Rectal smooth muscle tissue (tissue), 1 donor: ENCODE data around the gene HORMAD2.

Source experiments
- H3K27ac ChIP-seq: one replicate; pipeline ENCODE4 v1.7.0; 2013; ENCODE audit warnings: low read depth, low read length, inconsistent platforms
- H3K27me3 ChIP-seq: one replicate; pipeline ENCODE4 v1.7.0; 2013; ENCODE audit warnings: low read length; ENCODE audit not compliant: control insufficient read depth, insufficient read depth
- H3K36me3 ChIP-seq: one replicate; pipeline ENCODE4 v1.7.0; 2013; ENCODE audit warnings: low read length; ENCODE audit not compliant: control insufficient read depth, insufficient read depth
- H3K4me1 ChIP-seq: one replicate; pipeline ENCODE4 v1.7.0; 2013; ENCODE audit warnings: low read length; ENCODE audit not compliant: control insufficient read depth, insufficient read depth
- H3K4me3 ChIP-seq: one replicate; pipeline ENCODE4 v1.7.0; 2013; ENCODE audit warnings: low read length
- H3K9ac ChIP-seq: one replicate; pipeline ENCODE4 v1.7.0; 2013; ENCODE audit warnings: low read length

HORMAD2 gene

GRCh38 chr22:30224161-30224857 lies 144.0 kb downstream of the HORMAD2 start:
- H3K27me3 ChIP-seq: peaks cover 3% of the 10 kb centered on the region
- H3K36me3 ChIP-seq: no peaks in the 10 kb centered on the region
- no peaks in the 10 kb centered on the region for H3K4me1 ChIP-seq
- no peak overlapping the region for H3K9ac ChIP-seq
- no peak overlapping the region for H3K4me3 ChIP-seq
- H3K27ac ChIP-seq: no peak overlapping the region

- peaks cover 3% of the 10 kb centered on the region for H3K27me3 ChIP-seq
- H3K27ac ChIP-seq: no peak overlapping the region
- no peak overlapping the region for H3K9ac ChIP-seq
- H3K4me3 ChIP-seq: no peak overlapping the region
- no peaks in the 10 kb centered on the region for H3K4me1 ChIP-seq
- H3K36me3 ChIP-seq: no peaks in the 10 kb centered on the region
Measured at GRCh38 chr22:30225220-30225927, 145.1 kb downstream of the HORMAD2 start.

GRCh38 chr22:30226192-30226832 lies 146.0 kb downstream of the HORMAD2 start:
- H3K27me3 ChIP-seq: peaks cover 3% of the 10 kb centered on the region
- no peak overlapping the region for H3K4me3 ChIP-seq
- H3K27ac ChIP-seq: no peak overlapping the region
- H3K36me3 ChIP-seq: no peaks in the 10 kb centered on the region
- H3K9ac ChIP-seq: no peak overlapping the region
- no peaks in the 10 kb centered on the region for H3K4me1 ChIP-seq
